GM12878 (cell line): Measurements from ENCODE around the gene STAG2. TPM values are rescaled to one million over a fixed set of nuclear protein-coding genes. Genes with fewer than 3 reads are reported as not detected.

Source experiments
- ATAC-seq: fragments of 200-7000 bp; cut with Tn5 transposase; 3 replicates; pipeline ENCODE4 v1.9.1; 2020; ENCODE audit warnings: mild to moderate bottlenecking, moderate library complexity
- BruUV-seq: library from RNA; stranded (reverse); fragments of 400-500 nt; replicated peaks from 2 replicates; lab custom pipeline; 2021; lab: Mats Ljungman, UMichigan
- CTCF ChIA-PET: fragments of 300-600 bp; sonication (Branson Sonifier 250); formaldehyde crosslinking; extraction: SDS; loops from one replicate; lab custom pipeline; 2021; ENCODE audit warnings: inconsistent platforms; lab: Yijun Ruan, JAX
- POLR2A ChIA-PET: fragments of 350-600 bp; formaldehyde crosslinking; extraction: SDS; loops from one replicate; lab custom pipeline; 2021; ENCODE audit warnings: inconsistent platforms; lab: Charles Lee
- RAD21 ChIA-PET: fragments of 300-600 bp; sonication (Branson Sonifier 250); formaldehyde crosslinking; loops from one replicate; lab custom pipeline; 2023; ENCODE audit warnings: antibody characterized with exemption; ENCODE audit not compliant: unreplicated experiment; lab: Charles Lee
- SMC1A ChIA-PET: fragments of 300-600 bp; sonication (Branson Sonifier 250); formaldehyde crosslinking; loops from one replicate; lab custom pipeline; 2023; ENCODE audit not compliant: unreplicated experiment, uncharacterized antibody; lab: Charles Lee
- DNase-seq: peaks from one replicate; pipeline ENCODE4 v3.0.0-alpha.2; 2011; ENCODE audit warnings: low read depth, low spot score
- FAIRE-seq: peaks from 3 replicates; lab custom pipeline; 2011; peaks lifted over from hg19 to GRCh38; lab: Jason Lieb, UNC
- H2AFZ ChIP-seq: 2 replicates; pipeline ENCODE4 v1.6.0; 2011; ENCODE audit warnings: low read depth, low read length, control low read depth; ENCODE audit not compliant: control insufficient read depth
- H3K27ac ChIP-seq: 2 replicates; pipeline ENCODE4 v1.5.1; 2011; ENCODE audit warnings: control low read depth; ENCODE audit not compliant: control insufficient read depth, insufficient read depth
- H3K27me3 ChIP-seq, 2 experiments: replicated peaks in 1 of 2; 2 replicates each; pipeline versions ENCODE4 v1.6.0 to v1.6.1; 2011; ENCODE audit warnings: low read length in 1 of 2; ENCODE audit not compliant: control insufficient read depth in 2 of 2, insufficient read depth in 2 of 2
- H3K36me3 ChIP-seq, 2 experiments: 2 replicates each; pipeline ENCODE4 v1.5.1; 2011; ENCODE audit warnings: low read length in 1 of 2; ENCODE audit not compliant: control insufficient read depth in 2 of 2, insufficient read depth in 2 of 2
- H3K4me1 ChIP-seq: 2 replicates; pipeline ENCODE4 v1.6.1; 2011; ENCODE audit warnings: mild to moderate bottlenecking, low read length, moderate library complexity, mixed read lengths; ENCODE audit not compliant: control insufficient read depth, insufficient read depth
- H3K4me2 ChIP-seq: 2 replicates; pipeline ENCODE4 v1.6.0; 2011; ENCODE audit warnings: control low read depth; ENCODE audit not compliant: control insufficient read depth, insufficient read depth
- H3K4me3 ChIP-seq: fragments of 200-600 bp; sonication (generic); 2 replicates; pipeline ENCODE4 v1.5.1; 2016
- H3K79me2 ChIP-seq: 2 replicates; pipeline ENCODE4 v1.6.0; 2011; ENCODE audit warnings: low read length; ENCODE audit not compliant: control insufficient read depth, insufficient read depth
- H3K9ac ChIP-seq: 2 replicates; pipeline ENCODE4 v1.8.0; 2011; ENCODE audit warnings: low read length, control low read depth, mixed read lengths; ENCODE audit not compliant: control insufficient read depth, insufficient read depth
- H3K9me3 ChIP-seq: replicated peaks from 3 replicates; pipeline ENCODE4 v1.5.1; 2011; ENCODE audit warnings: mild to moderate bottlenecking, low read length; ENCODE audit not compliant: control insufficient read depth, insufficient read depth
- H4K20me1 ChIP-seq: 2 replicates; pipeline ENCODE4 v1.6.0; 2011; ENCODE audit not compliant: control insufficient read depth, insufficient read depth
- ATF2 ChIP-seq: IDR thresholded peaks from 2 replicates; pipeline ENCODE4 v1.6.1; 2012; ENCODE audit warnings: low read length, inconsistent platforms
- BCL11A ChIP-seq: IDR thresholded peaks from 2 replicates; pipeline ENCODE4 v1.6.1; 2011; ENCODE audit warnings: low read depth, low read length
- CBX5 ChIP-seq: sonication (generic); IDR thresholded peaks from 2 replicates; pipeline ENCODE4 v1.6.1; 2016; ENCODE audit warnings: low read depth, moderate library complexity, mild to moderate bottlenecking, inconsistent platforms
- CHD2 ChIP-seq: IDR thresholded peaks from 2 replicates; pipeline ENCODE4 v1.6.1; 2011; ENCODE audit warnings: low read depth, low read length, improper control_type of control experiment, borderline replicate concordance
- EP300 ChIP-seq, 2 experiments: fragments of 150-350 bp in 1 of 2; IDR thresholded peaks; 2 replicates each; pipeline ENCODE4 v1.6.1; 2011 to 2012; ENCODE audit warnings: low read depth in 2 of 2, low read length in 2 of 2, borderline replicate concordance in 1 of 2, improper control_type of control experiment in 1 of 2, inconsistent platforms in 1 of 2; ENCODE audit not compliant: control insufficient read depth in 1 of 2
- HDAC6 ChIP-seq: fragments of 200-600 bp; sonication (generic); IDR thresholded peaks from one replicate; pipeline ENCODE4 v1.8.0; 2017; ENCODE audit warnings: antibody characterized with exemption; ENCODE audit not compliant: unreplicated experiment
- IKZF1 ChIP-seq: fragments of 450-650 bp; conservative IDR thresholded peaks from 2 replicates; pipeline ENCODE4 v1.6.1; 2017; ENCODE audit warnings: antibody characterized with exemption, mild to moderate bottlenecking
- IKZF2 ChIP-seq, 2 experiments: fragments of 450-650 bp; IDR thresholded peaks; 2 replicates each; pipeline ENCODE4 v1.6.1; 2017; ENCODE audit warnings: mild to moderate bottlenecking in 2 of 2, moderate library complexity in 2 of 2
- MEF2A ChIP-seq: IDR thresholded peaks from 2 replicates; pipeline ENCODE4 v1.6.1; 2011; ENCODE audit warnings: low read depth, mild to moderate bottlenecking, low read length, moderate library complexity; ENCODE audit not compliant: insufficient read depth
- MTA3 ChIP-seq: IDR thresholded peaks from 2 replicates; pipeline ENCODE4 v1.6.1; 2012; ENCODE audit warnings: low read length, inconsistent platforms, borderline replicate concordance
- MXI1 ChIP-seq: fragments of 150-350 bp; IDR thresholded peaks from 2 replicates; pipeline ENCODE4 v1.6.1; 2011; ENCODE audit warnings: low read depth, mild to moderate bottlenecking, inconsistent platforms, low read length, improper control_type of control experiment
- SKIL ChIP-seq: fragments of 450-650 bp; IDR thresholded peaks from 2 replicates; pipeline ENCODE4 v1.6.1; 2017; ENCODE audit warnings: mild to moderate bottlenecking, low read depth, inconsistent platforms; ENCODE audit not compliant: poor library complexity, severe bottlenecking
- SMARCA5 ChIP-seq: fragments of 450-650 bp; IDR thresholded peaks from 2 replicates; pipeline ENCODE4 v1.6.1; 2017; ENCODE audit warnings: mild to moderate bottlenecking
- ZBTB33 ChIP-seq: fragments of 450-650 bp; IDR thresholded peaks from 2 replicates; pipeline ENCODE4 v1.6.1; 2017; ENCODE audit warnings: mild to moderate bottlenecking
- ZNF217 ChIP-seq: fragments of 450-650 bp; IDR thresholded peaks from 2 replicates; pipeline ENCODE4 v1.6.1; 2017; ENCODE audit warnings: antibody characterized with exemption, mild to moderate bottlenecking
- ZZZ3 ChIP-seq: IDR thresholded peaks from 2 replicates; pipeline ENCODE4 v1.6.1; 2011; ENCODE audit warnings: low read depth; ENCODE audit not compliant: control insufficient read depth, insufficient read length
- WGBS: methylation state at CpG from one replicate; pipeline ENCODE4 v1.1.6; 2016; ENCODE audit warnings: low lambda C conversion rate; ENCODE audit not compliant: insufficient replicate concordance, insufficient coverage; ENCODE audit errors: missing lambda C conversion rate; 5-methylcytosine and 5-hydroxymethylcytosine counted together
- in situ Hi-C: fragments of 300-500 bp; cut with MboI; formaldehyde crosslinking; loops from 9 replicates; pipeline ENCODE4 v1.14.3; 2018; ENCODE audit warnings: mixed read lengths
- intact Hi-C: fragments of 100-400 bp; cut with micrococcal nuclease; formaldehyde crosslinking; loops from one replicate; pipeline ENCODE4 v1.14.2; 2022; ENCODE audit not compliant: unreplicated experiment
- polyA plus RNA-seq, 11 experiments: library from polyadenylated mRNA; depleted of rRNA in 4 of 11; unstranded in 6 of 11; stranded (reverse) in 5 of 11; fragments of >200 nt; fragmentation: Nextera tagmentation in 4 of 11; fragmentation: Illumina TruSeq in 1 of 11; extraction: Ambion mirVana in 4 of 11; extraction: Trizol in 1 of 11; gene quantifications; 1 replicate in 1 of 11; 2 replicates in 10 of 11; pipeline versions ENCODE4 v1.2.1 to v1.2.3, GENCODE V29; 2011 to 2016; ENCODE audit warnings: inconsistent platforms in 2 of 11, missing spikeins in 2 of 11, low read depth in 1 of 11
- total RNA-seq, 4 experiments: library from RNA; depleted of rRNA in 3 of 4; stranded (reverse); fragments of >200 nt in 3 of 4; fragmentation: Illumina TruSeq in 1 of 4; extraction: Trizol in 1 of 4; gene quantifications; 2 replicates each; pipeline versions ENCODE4 v1.2.1 to v1.2.3, GENCODE V29; 2013 to 2021

STAG2 gene
- total and polyA plus RNA-seq, 10 of the 15 experiments (the other 5 are each of a cell fraction or from before 2014, with no cell fraction given), result 26.9 to 84.2 (median 46.7) TPM

GRCh38 chrX:123962006-123962467, 531 bp downstream of the STAG2 start (continued):
- TF ChIP-seq IKZF2 (IDR thresholded peaks at IDR 0.05) (0 out of 4 replicates have a peak, but pooled peaks of 1 of the 2 experiments have one; percentile 2), BCL11A (no peak), ZNF217 (no peak), ZBTB33 (no peak), MXI1 (peak; percentile 32; the same call in 1 of the 2 replicates)

GRCh38 chrX:123962794-123963373, 1.4 kb downstream of the STAG2 start:
- no peaks in the 10 kb centered on the region for H4K20me1 ChIP-seq
- H3K9me3 ChIP-seq, result no peaks in the 10 kb centered on the region; the same call in 2 of the 3 replicates
- H3K9ac ChIP-seq, result peak overlapping the region; percentile 92
- ChIA-PET POLR2A (interaction anchor here (0.7 kb wide), 1 partner anchor 367 kb away, joined by 5 read pairs; no protein-coding TSS in a partner anchor), RAD21 (interaction anchor here (0.7 to 1.9 kb wide), 3 partner anchors 14 to 128 kb away, joined by 3 to 5 read pairs (median 4); no protein-coding TSS in a partner anchor), SMC1A (interaction anchor here (1.7 to 3.1 kb wide), 3 partner anchors 14 to 54 kb away, joined by 5 to 7 read pairs (median 5); no protein-coding TSS in a partner anchor), CTCF (interaction anchor here (0.6 to 1.6 kb wide), 3 partner anchors 10 to 201 kb away, joined by 3 to 6 read pairs (median 3); no protein-coding TSS in a partner anchor)
- WGBS, result 21% methylated on average over 22 of the region's 22 CpGs
- DNase-seq (peak; percentile 68), FAIRE-seq (peak; percentile 41), ATAC-seq (peak; percentile 73)
- no peak overlapping the region for H3K4me2 ChIP-seq
- TSS peak; percentile 80 for BruUV-seq
- peak overlapping the region; percentile 89 for H3K27ac ChIP-seq
- no peaks in the 10 kb centered on the region; a peak in 1 of 4 replicates for H3K36me3 ChIP-seq
- H3K4me3 ChIP-seq, result peak overlapping the region; percentile 68
- H3K27me3 ChIP-seq, result no peaks in the 10 kb centered on the region
- H2AFZ ChIP-seq, result no peak overlapping the region
- in situ Hi-C loops (no loop called here), intact Hi-C loops (loop anchor here (5.0 to 10.0 kb wide), 3 partner anchors 54 to 432 kb away; no protein-coding TSS in a partner anchor)
- no peaks in the 10 kb centered on the region for H3K4me1 ChIP-seq
- peaks cover 66% of the 10 kb centered on the region for H3K79me2 ChIP-seq
- TF ChIP-seq HDAC6 (no peak), CHD2 (peak; percentile 61; the same call in 1 of the 2 replicates), MEF2A (0 out of 2 replicates have a peak, but pooled peaks have one; percentile 51), MTA3 (no peak), ATF2 (peak; percentile 18; the same call in 1 of the 2 replicates), CBX5 (0 out of 2 replicates have a peak, but pooled peaks have one; percentile 64), EP300 (IDR thresholded peaks at IDR 0.05; ENCODE audit: borderline replicate concordance in 1 of 2, control insufficient read depth in 1 of 2, low read depth in 2 of 2, low read length in 2 of 2) (0 out of 4 replicates have a peak, but pooled peaks of 1 of the 2 experiments have one; percentile 54), IKZF1 (peak; percentile 70), ZZZ3 (no peak), SMARCA5 (no peak), SKIL (peak; percentile 39)
